GM19025 (cell line): ENCODE results near the gene STIP1.

Source experiments
- ATAC-seq: cut with Tn5 transposase; IDR thresholded peaks from one replicate; pipeline ENCODE4 v1.9.1; 2021; ENCODE audit warnings: mild to moderate bottlenecking, low read depth, moderate library complexity; ENCODE audit not compliant: unreplicated experiment

Gene STIP1

GRCh38 chr11:64248578-64248977 is 62.6 kb downstream of the STIP1 start:
- no peak for ATAC-seq

- no peak for ATAC-seq
These were observed 63.1 kb downstream of the STIP1 start for GRCh38 chr11:64249038-64249437.

GRCh38 chr11:64249563-64250414 is 63.8 kb downstream of the STIP1 start:
- ATAC-seq, result no peak

- no peak for ATAC-seq
These were observed 64.5 kb downstream of the STIP1 start for GRCh38 chr11:64250415-64251015.

- ATAC-seq, result peak; percentile 50
These were observed 65.2 kb downstream of the STIP1 start, which contains the start of gene PLCB3 for GRCh38 chr11:64251016-64251752. PLCB3 (plus strand) TSS chr11:64251530; CDS start chr11:64251650, 120 bp downstream.

DNA sequence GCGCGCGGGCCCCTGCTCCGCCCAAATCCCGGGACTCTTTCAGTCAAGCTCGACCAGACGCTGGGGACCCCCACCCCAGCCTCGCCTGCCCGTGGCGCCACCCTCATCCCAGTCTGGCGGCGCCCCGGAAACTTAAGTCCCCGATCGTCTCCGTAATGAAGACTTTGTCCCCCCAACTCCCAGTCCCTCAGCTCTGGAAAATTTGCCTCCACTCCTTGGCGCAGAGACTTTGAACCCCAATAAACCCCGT is 65.7 kb downstream of the STIP1 start:
- no peak for ATAC-seq

- ATAC-seq, result no peak
These were observed 66.3 kb downstream of the STIP1 start for GRCh38 chr11:64252003-64252872.

GRCh38 chr11:64253043-64253442 is 67.1 kb downstream of the STIP1 start:
- no peak for ATAC-seq

DNA sequence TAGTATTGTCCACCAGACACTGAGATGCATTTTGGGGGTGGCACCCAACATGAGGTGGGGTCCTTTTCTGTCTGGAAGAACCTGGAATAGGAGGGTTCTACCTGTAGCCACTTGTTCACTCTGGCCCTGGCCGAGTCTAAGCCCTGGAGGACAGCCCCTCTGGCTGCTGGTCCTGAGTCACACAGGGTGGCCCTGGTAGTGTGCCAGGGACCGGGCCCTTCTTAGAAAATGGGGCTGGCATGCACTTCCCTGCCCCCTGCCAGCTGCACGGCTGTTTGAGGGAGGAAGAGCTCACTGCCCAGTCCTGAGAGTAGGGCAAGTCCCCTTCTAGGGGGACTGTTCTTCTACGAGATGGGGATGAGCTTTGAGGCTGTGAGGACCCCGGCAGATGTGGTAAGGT is 67.5 kb downstream of the STIP1 start:
- ATAC-seq, result no peak
